Stimulated activated CD4-positive, alpha-beta T cell treated with anti-CD3 and anti-CD28 coated beads, TNF-alpha, amount 100 ng/mL, for 24 hours (primary cell): Measurements from ENCODE around the gene TP53I11.

Experiments used
- DNase-seq, 3 experiments: peaks; one replicate each; pipeline ENCODE4 v3.0.0-alpha.2; 2020; ENCODE audit warnings: low read depth in 3 of 3

Gene TP53I11

DNA sequence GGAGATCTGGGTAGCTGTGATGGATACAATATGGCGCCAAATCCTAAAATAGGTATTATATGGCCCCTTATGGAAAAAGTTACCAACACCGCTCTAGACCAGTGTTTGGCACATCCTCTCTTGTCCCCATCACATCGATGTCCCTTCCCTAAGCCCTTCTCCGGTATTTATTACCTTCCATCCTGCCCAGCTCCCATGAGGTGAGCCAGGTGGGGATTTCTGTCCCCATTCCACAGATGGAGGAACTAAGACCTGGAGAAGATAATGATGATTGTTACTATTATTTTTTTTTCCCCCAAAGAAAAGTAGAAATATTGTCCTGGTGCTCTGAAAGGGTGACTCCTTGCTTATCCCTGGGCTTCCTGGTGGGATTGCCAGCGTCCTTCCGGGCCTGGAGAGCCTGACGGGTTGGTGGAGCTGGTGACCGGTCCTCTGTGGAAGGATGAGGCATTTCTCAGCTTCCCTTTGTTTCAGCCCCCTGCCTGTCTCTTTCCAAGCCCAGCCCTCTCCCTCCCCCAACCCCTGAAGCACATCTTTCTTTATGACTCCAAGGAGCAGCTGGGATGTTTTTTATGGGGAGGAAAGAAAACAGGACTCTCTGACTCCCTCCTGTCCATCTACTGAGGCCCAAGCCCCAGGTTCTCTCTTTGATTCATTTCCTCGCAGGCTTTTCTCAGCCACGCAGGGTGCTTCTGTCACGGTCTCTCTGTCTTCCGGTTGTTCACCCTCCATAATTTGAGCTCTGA is 65.4 kb downstream of the TP53I11 start:
- no peak for DNase-seq

DNA sequence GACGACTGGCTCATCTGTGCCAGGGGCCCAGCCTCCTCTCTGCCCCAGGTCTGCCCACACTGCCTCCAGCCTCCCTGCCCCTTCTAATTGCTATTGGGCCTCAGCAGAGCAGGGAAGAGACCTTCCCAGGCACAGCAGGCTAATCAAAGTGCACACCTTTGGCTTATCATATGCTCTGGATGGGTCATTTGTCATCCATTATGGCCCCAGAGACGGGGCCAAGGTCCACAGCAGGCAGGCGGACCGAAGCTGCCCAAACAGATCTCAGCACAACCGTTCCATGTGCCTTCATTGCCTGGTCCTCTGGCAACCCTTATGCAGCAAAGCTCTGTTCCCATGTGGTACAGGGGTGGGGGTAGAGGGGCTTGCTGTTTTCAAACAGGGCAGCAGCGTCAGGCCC is 66.6 kb downstream of the TP53I11 start:
- no peak for DNase-seq

DNA sequence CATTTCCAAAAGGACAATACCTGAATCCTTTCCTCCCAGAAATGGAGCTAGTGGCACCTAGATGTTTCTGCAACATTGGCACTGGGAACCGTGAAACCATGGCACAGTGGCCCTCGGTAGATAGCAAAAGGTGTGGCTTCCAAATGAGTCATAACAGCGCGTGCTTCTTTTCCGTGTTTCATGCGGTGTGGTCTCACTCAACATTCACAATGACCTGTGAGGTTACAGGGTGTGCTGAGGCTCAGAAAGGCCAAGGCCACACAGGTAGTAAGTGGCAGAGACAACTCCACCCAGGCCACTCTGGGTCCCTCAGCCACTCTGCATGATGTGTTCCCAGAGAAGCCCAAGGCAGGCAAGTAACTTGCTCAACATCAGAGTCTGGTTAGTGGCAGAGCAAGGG is 67.4 kb downstream of the TP53I11 start:
- DNase-seq: no peak
